PC-9 (cell line): Measurements from ENCODE around the gene MADCAM1. TPM values are rescaled to one million over a fixed set of nuclear protein-coding genes. Genes with fewer than 3 reads are reported as not detected.

Experiments used
- BruUV-seq: library from RNA; stranded (reverse); fragments of 400-500 nt; replicated peaks from 2 replicates; lab custom pipeline; 2021; lab: Mats Ljungman, UMichigan
- CTCF ChIA-PET: fragments of 300-600 bp; sonication (Branson Sonifier 250); formaldehyde crosslinking; loops from one replicate; lab custom pipeline; 2022; ENCODE audit warnings: antibody characterized with exemption; lab: Charles Lee
- POLR2A ChIA-PET: fragments of 300-600 bp; sonication (Branson Sonifier 250); formaldehyde crosslinking; loops from one replicate; lab custom pipeline; 2022; ENCODE audit warnings: antibody characterized with exemption; ENCODE audit not compliant: unreplicated experiment; lab: Charles Lee
- DNase-seq, 2 experiments: peaks; one replicate each; pipeline versions ENCODE4 v3.0.0 to v3.0.0-alpha.2; 2015 to 2022; ENCODE audit warnings: mixed read lengths in 1 of 2
- H2AFZ ChIP-seq: fragments of 200-600 bp; sonication (generic); 2 replicates; pipeline ENCODE4 v1.8.1; 2017; ENCODE audit warnings: antibody characterized with exemption
- H3F3A ChIP-seq: fragments of 200-600 bp; sonication (generic); 2 replicates; pipeline ENCODE4 v1.8.1; 2017; ENCODE audit warnings: antibody characterized with exemption, mild to moderate bottlenecking, low read depth; ENCODE audit not compliant: insufficient read depth
- H3K27ac ChIP-seq: fragments of 200-600 bp; sonication (generic); 2 replicates; pipeline ENCODE4 v1.6.1; 2016; ENCODE audit warnings: mixed run types
- H3K27me3 ChIP-seq: fragments of 200-600 bp; sonication (generic); 2 replicates; pipeline ENCODE4 v1.6.1; 2016; ENCODE audit warnings: low read depth, mixed run types; ENCODE audit not compliant: insufficient read depth
- H3K36me3 ChIP-seq: fragments of 200-600 bp; sonication (generic); 2 replicates; pipeline ENCODE4 v1.6.1; 2016; ENCODE audit warnings: low read depth, mixed run types
- H3K4me1 ChIP-seq: fragments of 200-600 bp; sonication (generic); replicated peaks from 2 replicates; pipeline ENCODE4 v1.6.1; 2016; ENCODE audit warnings: mixed run types; ENCODE audit not compliant: insufficient read depth
- H3K4me2 ChIP-seq: fragments of 200-600 bp; sonication (generic); 2 replicates; pipeline ENCODE4 v1.6.1; 2017; ENCODE audit warnings: mixed run types
- H3K4me3 ChIP-seq: fragments of 200-600 bp; sonication (generic); 2 replicates; pipeline ENCODE4 v1.6.1; 2016; ENCODE audit warnings: mixed run types
- H3K79me2 ChIP-seq: fragments of 200-600 bp; sonication (generic); 2 replicates; pipeline ENCODE4 v1.6.1; 2017; ENCODE audit warnings: low read depth, mixed run types
- H3K9me2 ChIP-seq: fragments of 200-600 bp; sonication (generic); 2 replicates; pipeline ENCODE4 v1.8.1; 2017; ENCODE audit warnings: mild to moderate bottlenecking; ENCODE audit not compliant: insufficient read depth
- H3K9me3 ChIP-seq: fragments of 200-600 bp; sonication (generic); 2 replicates; pipeline ENCODE4 v1.8.1; 2016; ENCODE audit warnings: low read depth; ENCODE audit not compliant: insufficient read depth
- H4K20me1 ChIP-seq: fragments of 200-600 bp; sonication (generic); 2 replicates; pipeline ENCODE4 v1.8.1; 2017; ENCODE audit not compliant: insufficient read depth
- EZH2 ChIP-seq: fragments of 200-600 bp; sonication (generic); IDR thresholded peaks from 2 replicates; pipeline ENCODE4 v1.8.0; 2017; ENCODE audit warnings: antibody characterized with exemption, low read depth
- intact Hi-C: fragments of 100-400 bp; cut with micrococcal nuclease; formaldehyde crosslinking; loops from one replicate; pipeline ENCODE4 v1.10.0; 2022; ENCODE audit not compliant: unreplicated experiment
- total RNA-seq: library from RNA; stranded (reverse); gene quantifications from 2 replicates; pipeline ENCODE4 v1.2.3, GENCODE V29; 2021
- TF ChIP-seq, protein P1 (sequence below): fragments of 200-600 bp; sonication (generic); conservative IDR thresholded peaks from 2 replicates; pipeline ENCODE4 v1.6.1; 2017; ENCODE audit warnings: mixed run types, antibody characterized with exemption, mild to moderate bottlenecking, moderate library complexity

Gene MADCAM1
- total RNA-seq, 1 experiment from 2014 or later, result 1.1 TPM

DNA sequence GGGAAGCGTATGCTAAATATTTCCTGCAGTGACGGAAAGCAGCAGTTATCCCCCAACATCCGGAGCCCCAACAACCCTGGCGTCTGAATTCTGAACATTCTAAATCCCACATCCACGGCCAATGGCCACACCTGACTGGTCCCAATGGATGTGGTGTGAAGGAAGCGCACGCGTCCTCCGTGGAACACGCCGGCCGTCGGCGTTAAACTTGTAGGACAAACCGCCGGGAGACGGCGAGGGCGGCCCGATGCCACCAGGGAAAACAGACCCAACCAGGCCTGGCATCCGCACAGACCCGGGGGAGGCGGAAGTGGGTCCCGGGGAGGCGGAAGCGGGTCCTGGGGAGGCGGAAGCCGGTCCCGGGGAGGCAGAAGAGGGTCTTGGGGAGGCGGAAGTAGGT, 38.6 kb upstream of the MADCAM1 start:
- ChIA-PET POLR2A (no interaction called here), CTCF (no interaction called here)
- Histone ChIP-seq H3K9me3 (no peaks in the 10 kb centered on the region), H3K27me3 (peaks cover 51% of the 10 kb centered on the region), H3K79me2 (no peaks in the 10 kb centered on the region), H3K4me3 (no peak overlapping the region), H3K27ac (no peak overlapping the region), H4K20me1 (no peaks in the 10 kb centered on the region), H3K9me2 (no peaks in the 10 kb centered on the region), H3F3A (peaks cover 11% of the 10 kb centered on the region; the same call in 1 of the 2 replicates), H2AFZ (no peak overlapping the region), H3K4me2 (no peak overlapping the region), H3K4me1 (no peaks in the 10 kb centered on the region), H3K36me3 (no peaks in the 10 kb centered on the region)
- TF ChIP-seq, protein P1, sequence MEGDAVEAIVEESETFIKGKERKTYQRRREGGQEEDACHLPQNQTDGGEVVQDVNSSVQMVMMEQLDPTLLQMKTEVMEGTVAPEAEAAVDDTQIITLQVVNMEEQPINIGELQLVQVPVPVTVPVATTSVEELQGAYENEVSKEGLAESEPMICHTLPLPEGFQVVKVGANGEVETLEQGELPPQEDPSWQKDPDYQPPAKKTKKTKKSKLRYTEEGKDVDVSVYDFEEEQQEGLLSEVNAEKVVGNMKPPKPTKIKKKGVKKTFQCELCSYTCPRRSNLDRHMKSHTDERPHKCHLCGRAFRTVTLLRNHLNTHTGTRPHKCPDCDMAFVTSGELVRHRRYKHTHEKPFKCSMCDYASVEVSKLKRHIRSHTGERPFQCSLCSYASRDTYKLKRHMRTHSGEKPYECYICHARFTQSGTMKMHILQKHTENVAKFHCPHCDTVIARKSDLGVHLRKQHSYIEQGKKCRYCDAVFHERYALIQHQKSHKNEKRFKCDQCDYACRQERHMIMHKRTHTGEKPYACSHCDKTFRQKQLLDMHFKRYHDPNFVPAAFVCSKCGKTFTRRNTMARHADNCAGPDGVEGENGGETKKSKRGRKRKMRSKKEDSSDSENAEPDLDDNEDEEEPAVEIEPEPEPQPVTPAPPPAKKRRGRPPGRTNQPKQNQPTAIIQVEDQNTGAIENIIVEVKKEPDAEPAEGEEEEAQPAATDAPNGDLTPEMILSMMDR, result no peak
- BruUV-seq, result no TSS peak
- intact Hi-C loops, result no loop called here
- DNase-seq, result no peak

DNA sequence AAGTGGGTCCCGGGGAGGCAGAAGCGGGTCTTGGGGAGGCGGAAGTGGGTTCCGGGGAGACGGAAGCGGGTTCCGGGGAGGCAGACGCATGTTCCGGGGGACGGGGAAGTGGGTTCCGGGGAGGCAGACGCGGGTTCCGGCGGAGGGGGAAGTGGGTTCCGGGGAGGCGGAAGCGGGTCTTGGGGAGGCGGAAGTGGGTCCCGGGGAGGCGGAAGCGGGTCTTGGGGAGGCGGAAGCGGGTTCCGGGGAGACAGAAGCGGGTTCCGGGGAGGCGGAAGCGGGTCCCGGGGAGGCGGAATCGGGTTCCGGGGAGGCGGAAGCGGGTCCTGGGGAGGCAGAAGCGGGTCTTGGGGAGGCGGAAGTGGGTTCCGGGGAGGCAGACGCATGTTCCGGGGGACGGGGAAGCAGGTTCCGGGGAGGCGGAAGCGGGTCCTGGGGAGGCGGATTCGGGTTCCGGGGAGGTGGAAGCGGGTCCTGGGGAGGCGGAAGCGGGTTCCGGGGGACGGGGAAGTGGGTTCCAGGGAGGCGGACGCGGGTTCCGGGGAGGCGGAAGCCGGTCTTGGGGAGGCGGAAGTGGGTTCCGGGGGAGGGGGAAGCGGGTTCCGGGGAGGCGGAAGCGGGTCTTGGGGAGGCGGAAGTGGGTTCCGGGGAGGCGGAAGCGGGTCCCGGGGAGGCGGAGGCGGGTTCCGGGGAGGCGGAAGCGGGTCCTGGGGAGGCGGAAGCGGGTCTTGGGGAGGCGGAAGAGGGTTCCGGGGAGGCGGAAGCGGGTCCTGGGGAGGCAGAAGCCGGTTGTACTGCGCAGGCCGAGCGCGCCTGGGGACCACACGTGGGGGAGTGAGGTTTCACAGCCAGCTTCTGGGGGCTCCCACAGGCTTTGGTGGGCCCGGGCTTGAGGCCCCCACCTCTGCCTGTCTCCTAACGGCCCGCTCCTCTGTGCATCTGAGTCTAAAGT, 37.9 kb upstream of the MADCAM1 start:
- no peaks in the 10 kb centered on the region for H3K4me1 ChIP-seq
- no peak for TF ChIP-seq EZH2
- TF ChIP-seq, protein P1, result no peak
- H3K36me3 ChIP-seq, result no peaks in the 10 kb centered on the region
- no peaks in the 10 kb centered on the region for H3K9me3 ChIP-seq
- POLR2A ChIA-PET, result no interaction called here
- H3K4me3 ChIP-seq, result no peak overlapping the region
- intact Hi-C loops, result no loop called here
- H2AFZ ChIP-seq, result no peak overlapping the region
- peaks cover 49% of the 10 kb centered on the region for H3K27me3 ChIP-seq
- CTCF ChIA-PET, result no interaction called here
- no peak overlapping the region for H3K4me2 ChIP-seq
- BruUV-seq, result no TSS peak
- no peak for DNase-seq
- H4K20me1 ChIP-seq, result no peaks in the 10 kb centered on the region
- H3K79me2 ChIP-seq, result no peaks in the 10 kb centered on the region
- no peaks in the 10 kb centered on the region for H3K9me2 ChIP-seq
- no peak overlapping the region for H3K27ac ChIP-seq
- H3F3A ChIP-seq, result peaks cover 13% of the 10 kb centered on the region; the same call in 1 of the 2 replicates

DNA sequence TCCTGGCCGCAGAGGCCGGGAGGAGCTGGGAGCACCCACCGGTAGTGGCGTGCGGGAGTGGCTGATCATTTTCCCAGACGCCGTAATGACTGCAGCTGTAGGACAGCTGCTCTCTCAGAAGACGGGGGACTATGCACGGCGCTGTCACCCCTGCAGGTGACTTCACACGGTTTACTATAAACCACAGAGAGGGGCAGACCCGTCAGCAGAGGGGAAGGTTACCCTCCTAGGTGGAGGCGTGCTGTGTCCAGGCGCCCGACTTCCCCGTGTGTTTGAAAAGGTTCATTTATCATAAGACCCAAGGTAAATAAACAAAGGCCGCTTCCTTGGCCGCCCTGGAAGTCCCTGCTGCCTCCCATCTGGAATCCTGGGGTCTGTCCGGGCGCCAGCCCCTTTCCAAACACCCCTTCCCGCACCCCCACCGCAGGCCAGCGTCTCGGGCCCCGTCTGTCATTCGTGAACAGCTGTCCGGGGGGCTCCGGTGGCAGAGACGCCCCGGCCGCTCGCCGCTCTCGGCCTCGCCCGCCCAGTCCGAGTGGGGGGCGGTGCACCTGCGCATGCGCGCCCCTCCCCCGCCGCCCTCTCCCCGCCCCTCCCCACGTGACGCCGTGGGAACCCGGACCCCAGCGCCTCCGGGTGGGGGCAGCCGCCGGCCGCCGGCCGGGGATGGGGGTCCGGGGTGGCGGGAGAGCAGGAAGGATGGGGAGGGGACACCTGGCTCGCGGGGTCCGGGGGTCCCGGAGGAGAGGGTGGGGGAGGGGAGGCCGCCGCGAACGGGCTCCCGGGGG, 36.4 kb upstream of the MADCAM1 start:
- no TSS peak for BruUV-seq
- Histone ChIP-seq H3K4me1 (no peaks in the 10 kb centered on the region), H3F3A (peaks cover 13% of the 10 kb centered on the region; the same call in 1 of the 2 replicates), H3K9me2 (no peaks in the 10 kb centered on the region), H3K27ac (no peak overlapping the region), H3K36me3 (no peaks in the 10 kb centered on the region), H3K4me2 (peak overlapping the region; percentile 95), H2AFZ (peak overlapping the region; percentile 86), H3K27me3 (peaks cover 33% of the 10 kb centered on the region), H3K79me2 (no peaks in the 10 kb centered on the region), H4K20me1 (no peaks in the 10 kb centered on the region), H3K4me3 (peak overlapping the region; percentile 67), H3K9me3 (no peaks in the 10 kb centered on the region)
- intact Hi-C loops, result no loop called here
- no peak for TF ChIP-seq EZH2
- TF ChIP-seq, protein P1, result no peak
- DNase-seq, result peak in 1 of 2 experiments; percentile 51
- ChIA-PET CTCF (no interaction called here), POLR2A (no interaction called here)
